ENCODE measurements around the gene DOCK10. TPM values are rescaled to one million over a fixed set of nuclear protein-coding genes. Genes with fewer than 3 reads are reported as not detected.

The DOCK10 gene
- total RNA-seq, 1 donor from 2014 or later, result 15.2 TPM

GRCh38 chr2:224833986-224834385 is 208.3 kb downstream of the DOCK10 start:
- no peak overlapping the region for H3K27ac Mint-ChIP-seq (ENCODE audit: unreplicated experiment)
- H3K4me3 Mint-ChIP-seq (ENCODE audit: unreplicated experiment), result no peak overlapping the region
- no peak for TF ChIP-seq CTCF (IDR thresholded peaks at IDR 0.05)
- H3K27me3 Mint-ChIP-seq (ENCODE audit: unreplicated experiment), result no peaks in the 10 kb centered on the region
- no peaks in the 10 kb centered on the region for H3K9me3 Mint-ChIP-seq (ENCODE audit: unreplicated experiment)
- H3K36me3 Mint-ChIP-seq (ENCODE audit: unreplicated experiment), result peaks cover 19% of the 10 kb centered on the region
- peaks cover 29% of the 10 kb centered on the region for H3K4me1 Mint-ChIP-seq (ENCODE audit: unreplicated experiment)
- no peak for DNase-seq (ENCODE audit: extremely low spot score, unreplicated experiment)

GRCh38 chr2:224832207-224832606 is 210.1 kb downstream of the DOCK10 start:
- no peak for TF ChIP-seq CTCF (IDR thresholded peaks at IDR 0.05)
- Mint-ChIP-seq H3K27me3 (ENCODE audit: unreplicated experiment) (no peaks in the 10 kb centered on the region), H3K4me3 (ENCODE audit: unreplicated experiment) (no peak overlapping the region), H3K27ac (ENCODE audit: unreplicated experiment) (no peak overlapping the region), H3K4me1 (ENCODE audit: unreplicated experiment) (peaks cover 13% of the 10 kb centered on the region), H3K9me3 (ENCODE audit: unreplicated experiment) (no peaks in the 10 kb centered on the region), H3K36me3 (ENCODE audit: unreplicated experiment) (peaks cover 29% of the 10 kb centered on the region)
- no peak for DNase-seq (ENCODE audit: extremely low spot score, unreplicated experiment)

- no peak overlapping the region for H3K4me3 Mint-ChIP-seq (ENCODE audit: unreplicated experiment)
- peaks cover 32% of the 10 kb centered on the region for H3K36me3 Mint-ChIP-seq (ENCODE audit: unreplicated experiment)
- no peaks in the 10 kb centered on the region for H3K27me3 Mint-ChIP-seq (ENCODE audit: unreplicated experiment)
- no peaks in the 10 kb centered on the region for H3K9me3 Mint-ChIP-seq (ENCODE audit: unreplicated experiment)
- no peak for TF ChIP-seq CTCF (IDR thresholded peaks at IDR 0.05)
- no peak for DNase-seq (ENCODE audit: extremely low spot score, unreplicated experiment)
- H3K4me1 Mint-ChIP-seq (ENCODE audit: unreplicated experiment), result peaks cover 8% of the 10 kb centered on the region
- no peak overlapping the region for H3K27ac Mint-ChIP-seq (ENCODE audit: unreplicated experiment)
Measured at GRCh38 chr2:224831530-224831929, 210.7 kb downstream of the DOCK10 start.

GRCh38 chr2:224820283-224820991 is 221.8 kb downstream of the DOCK10 start:
- TF ChIP-seq CTCF (IDR thresholded peaks at IDR 0.05), result no peak
- no peak overlapping the region for H3K4me3 Mint-ChIP-seq (ENCODE audit: unreplicated experiment)
- H3K36me3 Mint-ChIP-seq (ENCODE audit: unreplicated experiment), result peaks cover 11% of the 10 kb centered on the region
- peaks cover 5% of the 10 kb centered on the region for H3K9me3 Mint-ChIP-seq (ENCODE audit: unreplicated experiment)
- H3K4me1 Mint-ChIP-seq (ENCODE audit: unreplicated experiment), result peaks cover 27% of the 10 kb centered on the region
- no peak for DNase-seq (ENCODE audit: extremely low spot score, unreplicated experiment)
- H3K27ac Mint-ChIP-seq (ENCODE audit: unreplicated experiment), result no peak overlapping the region
- H3K27me3 Mint-ChIP-seq (ENCODE audit: unreplicated experiment), result no peaks in the 10 kb centered on the region

GRCh38 chr2:224819075-224819474 is 223.2 kb downstream of the DOCK10 start:
- no peak for TF ChIP-seq CTCF (IDR thresholded peaks at IDR 0.05)
- peaks cover 5% of the 10 kb centered on the region for H3K9me3 Mint-ChIP-seq (ENCODE audit: unreplicated experiment)
- no peak overlapping the region for H3K4me3 Mint-ChIP-seq (ENCODE audit: unreplicated experiment)
- H3K27ac Mint-ChIP-seq (ENCODE audit: unreplicated experiment), result peak overlapping the region; percentile 73
- H3K36me3 Mint-ChIP-seq (ENCODE audit: unreplicated experiment), result peaks cover 9% of the 10 kb centered on the region
- H3K27me3 Mint-ChIP-seq (ENCODE audit: unreplicated experiment), result no peaks in the 10 kb centered on the region
- no peak for DNase-seq (ENCODE audit: extremely low spot score, unreplicated experiment)
- peaks cover 27% of the 10 kb centered on the region for H3K4me1 Mint-ChIP-seq (ENCODE audit: unreplicated experiment)

Measured in osteocyte (in vitro differentiated cells).